BJ (cell line): ENCODE results near the gene YIPF7. TPM values are rescaled to one million over a fixed set of nuclear protein-coding genes. Genes with fewer than 3 reads are reported as not detected.

Experiments used
- CTCF ChIA-PET: fragments of 350-600 bp; formaldehyde crosslinking; extraction: SDS; loops from one replicate; lab custom pipeline; 2021; ENCODE audit warnings: antibody characterized with exemption, inconsistent platforms; lab: Yijun Ruan, JAX
- POLR2A ChIA-PET: fragments of 300-600 bp; sonication (Branson Sonifier 250); formaldehyde crosslinking; extraction: SDS; loops from one replicate; lab custom pipeline; 2021; ENCODE audit warnings: antibody characterized with exemption; lab: Charles Lee
- DNase-seq: peaks from one replicate; pipeline ENCODE4 v3.0.0-alpha.2; 2011; ENCODE audit warnings: low read depth
- H3K27me3 ChIP-seq: 2 replicates; pipeline ENCODE4 v1.6.0; 2011; ENCODE audit warnings: low read length; ENCODE audit not compliant: control insufficient read depth, insufficient read depth
- H3K36me3 ChIP-seq: 2 replicates; pipeline ENCODE4 v1.5.1; 2011; ENCODE audit warnings: low read length; ENCODE audit not compliant: control insufficient read depth, insufficient read depth
- H3K4me3 ChIP-seq: 2 replicates; pipeline ENCODE4 v1.5.1; 2011; ENCODE audit warnings: low read depth, mild to moderate bottlenecking, control low read depth, low read length
- polyA plus RNA-seq: library from polyadenylated mRNA; depleted of rRNA; stranded (reverse); fragments of >200 nt; gene quantifications from 2 replicates; pipeline ENCODE4 v1.2.3, GENCODE V29; 2011
- TF ChIP-seq, protein P1 (sequence below): IDR thresholded peaks from 2 replicates; pipeline ENCODE4 v1.5.1; 2011; ENCODE audit warnings: low read depth, mild to moderate bottlenecking, control low read depth, inconsistent platforms, low read length, moderate library complexity; ENCODE audit not compliant: insufficient read depth

Gene YIPF7
- polyA plus RNA-seq, 1 experiment: not detected

GRCh38 chr4:44652002-44652401 is 577 bp upstream of the YIPF7 start:
- TF ChIP-seq, protein P1, sequence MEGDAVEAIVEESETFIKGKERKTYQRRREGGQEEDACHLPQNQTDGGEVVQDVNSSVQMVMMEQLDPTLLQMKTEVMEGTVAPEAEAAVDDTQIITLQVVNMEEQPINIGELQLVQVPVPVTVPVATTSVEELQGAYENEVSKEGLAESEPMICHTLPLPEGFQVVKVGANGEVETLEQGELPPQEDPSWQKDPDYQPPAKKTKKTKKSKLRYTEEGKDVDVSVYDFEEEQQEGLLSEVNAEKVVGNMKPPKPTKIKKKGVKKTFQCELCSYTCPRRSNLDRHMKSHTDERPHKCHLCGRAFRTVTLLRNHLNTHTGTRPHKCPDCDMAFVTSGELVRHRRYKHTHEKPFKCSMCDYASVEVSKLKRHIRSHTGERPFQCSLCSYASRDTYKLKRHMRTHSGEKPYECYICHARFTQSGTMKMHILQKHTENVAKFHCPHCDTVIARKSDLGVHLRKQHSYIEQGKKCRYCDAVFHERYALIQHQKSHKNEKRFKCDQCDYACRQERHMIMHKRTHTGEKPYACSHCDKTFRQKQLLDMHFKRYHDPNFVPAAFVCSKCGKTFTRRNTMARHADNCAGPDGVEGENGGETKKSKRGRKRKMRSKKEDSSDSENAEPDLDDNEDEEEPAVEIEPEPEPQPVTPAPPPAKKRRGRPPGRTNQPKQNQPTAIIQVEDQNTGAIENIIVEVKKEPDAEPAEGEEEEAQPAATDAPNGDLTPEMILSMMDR: no peak
- ChIA-PET POLR2A (no interaction called here), CTCF (interaction anchor here (1.1 kb wide), 1 partner anchor 23 kb away, joined by 3 read pairs; no protein-coding TSS in a partner anchor)
- Histone ChIP-seq H3K36me3 (no peaks in the 10 kb centered on the region), H3K27me3 (no peaks in the 10 kb centered on the region), H3K4me3 (no peak overlapping the region)
- DNase-seq: no peak

DNA sequence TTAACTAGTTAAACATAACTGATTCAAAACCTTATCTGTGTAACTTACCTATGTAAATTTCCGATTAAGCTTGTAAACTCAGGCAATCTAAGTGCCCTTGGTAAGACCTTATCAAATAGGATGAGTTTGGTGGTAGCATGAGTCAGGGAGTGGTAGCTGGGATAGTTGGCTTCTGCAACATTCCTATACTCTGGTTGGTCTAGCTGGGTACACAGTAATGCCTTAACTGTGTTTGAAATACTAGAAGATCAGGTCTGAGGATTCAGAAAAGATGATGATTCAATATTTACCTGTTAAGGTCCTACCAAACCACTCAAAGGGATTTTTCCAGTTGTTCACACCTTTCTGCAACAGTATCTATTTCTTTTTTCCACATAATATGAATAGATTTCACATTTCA is 5.3 kb downstream of the YIPF7 start:
- DNase-seq: no peak
- POLR2A ChIA-PET: no interaction called here
- H3K27me3 ChIP-seq: no peaks in the 10 kb centered on the region

DNA sequence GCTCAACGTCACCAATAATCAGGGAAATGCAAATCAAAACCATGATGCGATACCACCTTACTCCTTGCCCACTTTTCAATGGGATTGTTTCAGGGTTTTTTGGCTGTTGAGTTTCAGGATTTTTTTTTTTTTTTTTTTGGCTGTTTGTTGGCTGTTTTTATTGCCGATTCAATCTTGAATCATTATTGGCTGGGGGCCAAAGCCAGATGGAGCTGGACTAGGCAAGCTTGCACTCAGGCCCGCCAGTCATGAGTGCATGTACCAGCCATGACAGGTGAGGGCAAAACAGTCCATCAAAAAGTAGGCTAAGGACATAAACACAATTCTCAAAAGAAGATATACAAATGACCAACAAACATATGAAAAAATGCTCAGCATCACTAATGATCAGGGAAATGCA is 13.3 kb downstream of the YIPF7 start:
- TF ChIP-seq, protein P1: no peak
- H3K4me3 ChIP-seq: no peak overlapping the region
- CTCF ChIA-PET: no interaction called here
- H3K27me3 ChIP-seq: no peaks in the 10 kb centered on the region
- POLR2A ChIA-PET: no interaction called here
- DNase-seq: no peak
- no peaks in the 10 kb centered on the region for H3K36me3 ChIP-seq

More for the DNA sequence above, 5.3 kb downstream of the YIPF7 start:
- no peaks in the 10 kb centered on the region for H3K36me3 ChIP-seq
- H3K4me3 ChIP-seq: no peak overlapping the region
- CTCF ChIA-PET: no interaction called here
- TF ChIP-seq, protein P1: no peak

GRCh38 chr4:44632733-44633132 is 18.7 kb downstream of the YIPF7 start:
- TF ChIP-seq, protein P1: no peak
- Histone ChIP-seq H3K4me3 (no peak overlapping the region), H3K36me3 (no peaks in the 10 kb centered on the region), H3K27me3 (no peaks in the 10 kb centered on the region)
- POLR2A ChIA-PET: no interaction called here
- DNase-seq: no peak
- CTCF ChIA-PET: no interaction called here

DNA sequence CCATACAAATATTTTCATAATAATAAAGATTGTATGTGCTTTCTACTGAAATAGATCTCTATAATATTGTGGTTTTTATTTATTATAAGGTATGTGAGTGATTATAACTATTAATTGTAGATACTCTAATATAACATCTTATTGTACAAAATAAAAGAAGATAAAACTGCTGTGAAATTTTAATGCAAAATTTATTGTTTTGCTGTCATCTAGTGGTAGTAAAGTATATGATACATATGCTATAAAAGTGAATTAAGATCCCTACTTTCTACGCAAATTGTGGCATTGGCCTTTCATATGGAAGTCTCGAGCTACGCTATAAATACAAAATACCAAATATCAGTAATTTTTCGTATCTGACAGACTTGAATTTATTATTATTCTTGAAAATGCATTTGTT is 19.3 kb downstream of the YIPF7 start:
- H3K36me3 ChIP-seq: no peaks in the 10 kb centered on the region
- H3K4me3 ChIP-seq: no peak overlapping the region
- TF ChIP-seq, protein P1: no peak
- DNase-seq: no peak
- POLR2A ChIA-PET: interaction anchor here (0.5 kb wide), 1 partner anchor 1668 kb away, joined by 5 read pairs; no protein-coding TSS in a partner anchor
- CTCF ChIA-PET: interaction anchor here (1.2 kb wide), 1 partner anchor 1500 kb away, joined by 3 read pairs; no protein-coding TSS in a partner anchor
- no peaks in the 10 kb centered on the region for H3K27me3 ChIP-seq
